Uterus (tissue), 2 donors: ENCODE data around the gene NOL4L.

Experiments
- POLR2A ChIP-seq, 2 donors: fragments of 450-650 bp; IDR thresholded peaks; one replicate each; pipeline ENCODE4 v1.6.1; 2016; ENCODE audit warnings: antibody characterized with exemption in 2 of 2, mild to moderate bottlenecking in 1 of 2, moderate library complexity in 1 of 2
- TF ChIP-seq, protein P1 (sequence below), 4 experiments: fragments of 200-600 bp in 2 of 4; fragments of 450-650 bp in 2 of 4; sonication (generic) in 2 of 4; IDR thresholded peaks; one replicate each; pipeline ENCODE4 v1.5.1; 2016 to 2019; ENCODE audit warnings: antibody characterized with exemption in 4 of 4, mild to moderate bottlenecking in 2 of 4, moderate library complexity in 1 of 4

DNA sequence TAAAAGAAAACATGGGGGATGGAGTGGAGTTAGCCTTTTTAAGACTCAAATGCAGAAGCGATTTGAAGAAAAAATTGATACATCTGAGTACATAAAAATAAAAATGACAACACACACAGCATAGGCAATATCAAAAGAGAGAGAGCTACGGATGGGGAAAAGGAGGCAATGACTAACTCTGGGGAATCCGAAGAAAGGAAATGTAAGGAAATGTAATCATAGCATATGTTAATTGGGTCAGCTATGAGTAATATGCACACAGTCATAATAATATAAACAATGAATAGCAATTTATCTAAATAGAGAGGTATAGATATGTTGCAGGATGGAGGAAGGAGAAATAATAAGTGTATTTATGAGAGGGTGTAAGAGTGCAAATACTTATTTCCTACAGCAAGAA lies 83.4 kb downstream of the NOL4L start:
- TF ChIP-seq, protein P1, sequence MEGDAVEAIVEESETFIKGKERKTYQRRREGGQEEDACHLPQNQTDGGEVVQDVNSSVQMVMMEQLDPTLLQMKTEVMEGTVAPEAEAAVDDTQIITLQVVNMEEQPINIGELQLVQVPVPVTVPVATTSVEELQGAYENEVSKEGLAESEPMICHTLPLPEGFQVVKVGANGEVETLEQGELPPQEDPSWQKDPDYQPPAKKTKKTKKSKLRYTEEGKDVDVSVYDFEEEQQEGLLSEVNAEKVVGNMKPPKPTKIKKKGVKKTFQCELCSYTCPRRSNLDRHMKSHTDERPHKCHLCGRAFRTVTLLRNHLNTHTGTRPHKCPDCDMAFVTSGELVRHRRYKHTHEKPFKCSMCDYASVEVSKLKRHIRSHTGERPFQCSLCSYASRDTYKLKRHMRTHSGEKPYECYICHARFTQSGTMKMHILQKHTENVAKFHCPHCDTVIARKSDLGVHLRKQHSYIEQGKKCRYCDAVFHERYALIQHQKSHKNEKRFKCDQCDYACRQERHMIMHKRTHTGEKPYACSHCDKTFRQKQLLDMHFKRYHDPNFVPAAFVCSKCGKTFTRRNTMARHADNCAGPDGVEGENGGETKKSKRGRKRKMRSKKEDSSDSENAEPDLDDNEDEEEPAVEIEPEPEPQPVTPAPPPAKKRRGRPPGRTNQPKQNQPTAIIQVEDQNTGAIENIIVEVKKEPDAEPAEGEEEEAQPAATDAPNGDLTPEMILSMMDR (IDR thresholded peaks at IDR 0.05): no peak
- TF ChIP-seq POLR2A (IDR thresholded peaks at IDR 0.05): no peak
